Measurements from ENCODE around the gene GJA3.

GJA3 gene

DNA sequence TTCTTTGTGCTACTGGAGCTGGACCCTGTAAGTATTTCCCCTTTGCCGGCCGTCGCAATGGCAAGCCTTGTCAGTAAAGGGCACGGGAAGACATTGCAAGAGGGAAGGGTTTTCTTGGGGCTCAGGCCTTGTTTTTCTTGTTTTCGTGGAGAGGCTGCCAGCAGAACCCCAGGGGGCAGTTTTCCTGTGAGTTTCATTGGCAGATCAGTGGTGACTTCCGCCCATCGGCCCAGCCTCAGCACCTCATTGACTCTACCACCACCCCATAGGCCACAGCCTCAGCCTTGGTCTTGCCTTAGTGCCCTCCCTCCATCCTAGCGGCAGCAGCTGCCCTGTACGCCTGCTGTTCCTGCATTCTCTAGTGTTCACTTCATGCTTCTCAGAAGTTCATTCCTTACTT, 61.5 kb downstream of the GJA3 start:
- no peak overlapping the region for H3K4me3 ChIP-seq (ENCODE audit: low read depth, low read length)
- H3K27ac ChIP-seq (ENCODE audit: low read depth, low read length) = no peak overlapping the region
- no peak overlapping the region for H2BK12ac ChIP-seq (ENCODE audit: low read length)
- H3K4me2 ChIP-seq (ENCODE audit: low read length) = no peak overlapping the region
- no peak overlapping the region for H3K4ac ChIP-seq (ENCODE audit: low read depth, low read length)
- H4K12ac ChIP-seq (ENCODE audit: low read depth, low read length) = no peak overlapping the region
- H3K9me3 ChIP-seq (ENCODE audit: insufficient read depth, low read depth, low read length) = no peaks in the 10 kb centered on the region
- H3K14ac ChIP-seq (ENCODE audit: low read length) = no peak overlapping the region
- H3K18ac ChIP-seq (ENCODE audit: low read length) = no peak overlapping the region
- no peaks in the 10 kb centered on the region for H3K27me3 ChIP-seq (ENCODE audit: insufficient read depth, low read length)
- H4K8ac ChIP-seq (ENCODE audit: low read depth, low read length) = no peak overlapping the region
- no peaks in the 10 kb centered on the region for H3K79me2 ChIP-seq (ENCODE audit: control insufficient read depth, insufficient read depth, low read length, poor library complexity)
- no peak overlapping the region for H4K91ac ChIP-seq (ENCODE audit: low read depth, low read length)
- DNase-seq = no peak
- H3K9ac ChIP-seq (ENCODE audit: low read length) = no peak overlapping the region
- no CpG with 5 or more reads among the region's 9 CpGs for WGBS (ENCODE audit: extremely low coverage, insufficient coverage, insufficient read length)
- H3K4me1 ChIP-seq (ENCODE audit: control insufficient read depth in 1 of 2, insufficient read depth in 2 of 2, low read length in 2 of 2) = no peaks in the 10 kb centered on the region
- no peak overlapping the region for H2AK5ac ChIP-seq (ENCODE audit: low read length)
- no peaks in the 10 kb centered on the region for H3K36me3 ChIP-seq (ENCODE audit: control insufficient read depth in 1 of 2, insufficient read depth in 2 of 2, low read length in 2 of 2)
- H3K23ac ChIP-seq (ENCODE audit: low read length) = no peak overlapping the region
- H2AFZ ChIP-seq (ENCODE audit: insufficient read depth, low read length, poor library complexity) = no peak overlapping the region
- no peak overlapping the region for H2BK5ac ChIP-seq (ENCODE audit: low read depth, low read length, poor library complexity)
- no peak overlapping the region for H2BK120ac ChIP-seq (ENCODE audit: insufficient read depth, low read length, poor library complexity)
- H3K79me1 ChIP-seq (ENCODE audit: low read length) = no peaks in the 10 kb centered on the region

DNA sequence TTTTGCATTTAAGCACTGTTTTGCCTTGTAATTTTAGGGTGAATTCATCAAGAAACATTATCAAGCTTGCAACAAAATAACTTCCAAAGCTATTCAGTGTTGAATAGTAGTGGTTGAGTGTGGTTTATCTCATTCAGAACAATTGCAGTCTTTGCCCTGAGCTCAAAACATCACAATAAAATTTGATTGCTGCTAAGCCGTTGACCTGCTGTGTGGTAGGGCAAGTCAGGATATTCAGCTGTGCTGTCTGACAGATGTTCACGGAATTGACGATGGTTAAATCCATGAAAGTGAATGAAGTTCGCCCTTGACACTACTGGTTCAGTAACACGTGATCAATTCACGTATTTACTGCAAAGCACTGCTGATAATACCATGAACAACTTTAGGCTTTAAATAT, 66.9 kb downstream of the GJA3 start:
- H3K4me1 ChIP-seq (ENCODE audit: control insufficient read depth in 1 of 2, insufficient read depth in 2 of 2, low read length in 2 of 2) = no peaks in the 10 kb centered on the region
- no peaks in the 10 kb centered on the region for H3K79me2 ChIP-seq (ENCODE audit: control insufficient read depth, insufficient read depth, low read length, poor library complexity)
- H3K4me2 ChIP-seq (ENCODE audit: low read length) = no peak overlapping the region
- no peak overlapping the region for H3K14ac ChIP-seq (ENCODE audit: low read length)
- H3K9ac ChIP-seq (ENCODE audit: low read length) = no peak overlapping the region
- H3K27ac ChIP-seq (ENCODE audit: low read depth, low read length) = no peak overlapping the region
- H3K36me3 ChIP-seq (ENCODE audit: control insufficient read depth in 1 of 2, insufficient read depth in 2 of 2, low read length in 2 of 2) = no peaks in the 10 kb centered on the region
- H3K27me3 ChIP-seq (ENCODE audit: insufficient read depth, low read length) = no peaks in the 10 kb centered on the region
- no peak overlapping the region for H2AK5ac ChIP-seq (ENCODE audit: low read length)
- no peak overlapping the region for H3K18ac ChIP-seq (ENCODE audit: low read length)
- no peak for DNase-seq
- no peak overlapping the region for H3K4ac ChIP-seq (ENCODE audit: low read depth, low read length)
- no peaks in the 10 kb centered on the region for H3K9me3 ChIP-seq (ENCODE audit: insufficient read depth, low read depth, low read length)
- no CpG with 5 or more reads among the region's 6 CpGs for WGBS (ENCODE audit: extremely low coverage, insufficient coverage, insufficient read length)
- H4K8ac ChIP-seq (ENCODE audit: low read depth, low read length) = no peak overlapping the region
- no peak overlapping the region for H3K4me3 ChIP-seq (ENCODE audit: low read depth, low read length)
- H2BK5ac ChIP-seq (ENCODE audit: low read depth, low read length, poor library complexity) = no peak overlapping the region
- no peak overlapping the region for H2BK12ac ChIP-seq (ENCODE audit: low read length)
- no peak overlapping the region for H3K23ac ChIP-seq (ENCODE audit: low read length)
- H4K12ac ChIP-seq (ENCODE audit: low read depth, low read length) = no peak overlapping the region
- no peak overlapping the region for H4K91ac ChIP-seq (ENCODE audit: low read depth, low read length)
- H2BK120ac ChIP-seq (ENCODE audit: insufficient read depth, low read length, poor library complexity) = no peak overlapping the region
- no peaks in the 10 kb centered on the region for H3K79me1 ChIP-seq (ENCODE audit: low read length)
- H2AFZ ChIP-seq (ENCODE audit: insufficient read depth, low read length, poor library complexity) = no peak overlapping the region

DNA sequence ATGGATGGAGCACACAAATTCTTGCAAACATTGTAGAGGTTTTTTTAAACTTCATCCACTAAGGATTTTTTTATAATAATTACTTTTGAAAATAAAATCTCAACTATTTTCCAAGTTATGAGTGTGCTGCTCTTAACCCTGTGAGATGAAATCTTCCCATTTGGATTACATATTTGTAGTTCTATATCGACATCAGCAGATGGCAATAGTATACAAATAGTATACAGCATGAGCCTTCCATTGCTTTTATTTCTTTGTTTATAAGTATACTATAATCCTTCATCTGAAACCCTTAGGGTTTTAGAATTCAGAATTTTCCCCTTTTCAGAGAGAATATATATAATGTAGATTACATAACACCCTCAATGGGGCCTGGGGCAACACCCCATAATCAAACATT, 70.5 kb downstream of the GJA3 start:
- Histone ChIP-seq H3K23ac (ENCODE audit: low read length) (no peak overlapping the region), H4K91ac (ENCODE audit: low read depth, low read length) (no peak overlapping the region), H3K27me3 (ENCODE audit: insufficient read depth, low read length) (no peaks in the 10 kb centered on the region), H3K79me1 (ENCODE audit: low read length) (no peaks in the 10 kb centered on the region), H3K18ac (ENCODE audit: low read length) (no peak overlapping the region), H2AFZ (ENCODE audit: insufficient read depth, low read length, poor library complexity) (no peak overlapping the region), H3K4me1 (ENCODE audit: control insufficient read depth in 1 of 2, insufficient read depth in 2 of 2, low read length in 2 of 2) (no peaks in the 10 kb centered on the region), H3K4me3 (ENCODE audit: low read depth, low read length) (no peak overlapping the region), H3K4me2 (ENCODE audit: low read length) (no peak overlapping the region), H3K9ac (ENCODE audit: low read length) (no peak overlapping the region), H2AK5ac (ENCODE audit: low read length) (no peak overlapping the region), H3K14ac (ENCODE audit: low read length) (no peak overlapping the region), H3K4ac (ENCODE audit: low read depth, low read length) (no peak overlapping the region), H3K9me3 (ENCODE audit: insufficient read depth, low read depth, low read length) (no peaks in the 10 kb centered on the region), H2BK120ac (ENCODE audit: insufficient read depth, low read length, poor library complexity) (no peak overlapping the region), H2BK12ac (ENCODE audit: low read length) (no peak overlapping the region), H2BK5ac (ENCODE audit: low read depth, low read length, poor library complexity) (no peak overlapping the region), H4K12ac (ENCODE audit: low read depth, low read length) (no peak overlapping the region), H3K79me2 (ENCODE audit: control insufficient read depth, insufficient read depth, low read length, poor library complexity) (no peaks in the 10 kb centered on the region), H4K8ac (ENCODE audit: low read depth, low read length) (no peak overlapping the region), H3K27ac (ENCODE audit: low read depth, low read length) (no peak overlapping the region), H3K36me3 (ENCODE audit: control insufficient read depth in 1 of 2, insufficient read depth in 2 of 2, low read length in 2 of 2) (no peaks in the 10 kb centered on the region)
- no CpG with 5 or more reads among the region's 1 CpG for WGBS (ENCODE audit: extremely low coverage, insufficient coverage, insufficient read length)
- DNase-seq = no peak
